PC-9 (cell line): ENCODE results near the gene PRKG2.

Experiments used
- EZH2 ChIP-seq: fragments of 200-600 bp; sonication (generic); IDR thresholded peaks from 2 replicates; pipeline ENCODE4 v1.8.0; 2017; ENCODE audit warnings: antibody characterized with exemption, low read depth
- TF ChIP-seq, protein P1 (sequence below): fragments of 200-600 bp; sonication (generic); conservative IDR thresholded peaks from 2 replicates; pipeline ENCODE4 v1.6.1; 2017; ENCODE audit warnings: mixed run types, antibody characterized with exemption, mild to moderate bottlenecking, moderate library complexity

- TF ChIP-seq, protein P1, sequence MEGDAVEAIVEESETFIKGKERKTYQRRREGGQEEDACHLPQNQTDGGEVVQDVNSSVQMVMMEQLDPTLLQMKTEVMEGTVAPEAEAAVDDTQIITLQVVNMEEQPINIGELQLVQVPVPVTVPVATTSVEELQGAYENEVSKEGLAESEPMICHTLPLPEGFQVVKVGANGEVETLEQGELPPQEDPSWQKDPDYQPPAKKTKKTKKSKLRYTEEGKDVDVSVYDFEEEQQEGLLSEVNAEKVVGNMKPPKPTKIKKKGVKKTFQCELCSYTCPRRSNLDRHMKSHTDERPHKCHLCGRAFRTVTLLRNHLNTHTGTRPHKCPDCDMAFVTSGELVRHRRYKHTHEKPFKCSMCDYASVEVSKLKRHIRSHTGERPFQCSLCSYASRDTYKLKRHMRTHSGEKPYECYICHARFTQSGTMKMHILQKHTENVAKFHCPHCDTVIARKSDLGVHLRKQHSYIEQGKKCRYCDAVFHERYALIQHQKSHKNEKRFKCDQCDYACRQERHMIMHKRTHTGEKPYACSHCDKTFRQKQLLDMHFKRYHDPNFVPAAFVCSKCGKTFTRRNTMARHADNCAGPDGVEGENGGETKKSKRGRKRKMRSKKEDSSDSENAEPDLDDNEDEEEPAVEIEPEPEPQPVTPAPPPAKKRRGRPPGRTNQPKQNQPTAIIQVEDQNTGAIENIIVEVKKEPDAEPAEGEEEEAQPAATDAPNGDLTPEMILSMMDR, result no peak
- TF ChIP-seq EZH2, result no peak
Observed at GRCh38 chr4:81214144-81214880, 710 bp downstream of the PRKG2 start.
